Trophoblast cell (in vitro differentiated cells and primary cell): ENCODE measurements around the gene ARHGDIG.
A peak's percentile ranks its signal among the peaks of the same experiment; 100 is the strongest.

Experiments used
- DNase-seq, 2 donors: peaks; one replicate each; pipeline ENCODE4 v3.0.0-alpha.2; 2016
- H2AFZ ChIP-seq: 2 replicates; pipeline ENCODE4 v1.6.1; 2013; ENCODE audit warnings: low read length, moderate library complexity, mild to moderate bottlenecking; ENCODE audit not compliant: insufficient read depth, poor library complexity
- H2AK5ac ChIP-seq: 2 replicates; pipeline ENCODE4 v1.6.1; 2013; ENCODE audit warnings: mild to moderate bottlenecking, low read length
- H2BK120ac ChIP-seq: 2 replicates; pipeline ENCODE4 v1.6.1; 2013; ENCODE audit warnings: low read length, mild to moderate bottlenecking, moderate library complexity; ENCODE audit not compliant: insufficient read depth, poor library complexity
- H2BK12ac ChIP-seq: 2 replicates; pipeline ENCODE4 v1.6.1; 2013; ENCODE audit warnings: mild to moderate bottlenecking, low read length, moderate library complexity
- H2BK5ac ChIP-seq: 2 replicates; pipeline ENCODE4 v1.6.1; 2013; ENCODE audit warnings: low read length, low read depth, moderate library complexity, mild to moderate bottlenecking; ENCODE audit not compliant: poor library complexity
- H3K14ac ChIP-seq: 2 replicates; pipeline ENCODE4 v1.6.1; 2013; ENCODE audit warnings: mild to moderate bottlenecking, low read length
- H3K18ac ChIP-seq: 2 replicates; pipeline ENCODE4 v1.6.1; 2013; ENCODE audit warnings: mild to moderate bottlenecking, low read length
- H3K23ac ChIP-seq: 2 replicates; pipeline ENCODE4 v1.6.1; 2013; ENCODE audit warnings: low read length
- H3K27ac ChIP-seq: 2 replicates; pipeline ENCODE4 v1.5.1; 2013; ENCODE audit warnings: low read depth, mild to moderate bottlenecking, inconsistent platforms, low read length, moderate library complexity
- H3K27me3 ChIP-seq: 2 replicates; pipeline ENCODE4 v1.6.1; 2013; ENCODE audit warnings: inconsistent platforms, mild to moderate bottlenecking, low read length, moderate library complexity; ENCODE audit not compliant: insufficient read depth
- H3K36me3 ChIP-seq, 2 experiments: 1 replicate in 1 of 2; 2 replicates in 1 of 2; pipeline ENCODE4 v1.6.1; 2013; ENCODE audit warnings: low read length in 2 of 2, mild to moderate bottlenecking in 2 of 2, moderate library complexity in 1 of 2; ENCODE audit not compliant: insufficient read depth in 2 of 2, control insufficient read depth in 1 of 2
- H3K4ac ChIP-seq: 2 replicates; pipeline ENCODE4 v1.6.1; 2013; ENCODE audit warnings: low read depth, mild to moderate bottlenecking, low read length, moderate library complexity
- H3K4me1 ChIP-seq, 2 experiments: 1 replicate in 1 of 2; 2 replicates in 1 of 2; pipeline ENCODE4 v1.6.1; 2013; ENCODE audit warnings: low read length in 2 of 2, mild to moderate bottlenecking in 2 of 2, moderate library complexity in 1 of 2; ENCODE audit not compliant: insufficient read depth in 2 of 2, control insufficient read depth in 1 of 2
- H3K4me2 ChIP-seq: 2 replicates; pipeline ENCODE4 v1.6.1; 2013; ENCODE audit warnings: inconsistent platforms, mild to moderate bottlenecking, low read length, moderate library complexity
- H3K4me3 ChIP-seq: 2 replicates; pipeline ENCODE4 v1.5.1; 2013; ENCODE audit warnings: mild to moderate bottlenecking, low read depth, low read length, inconsistent platforms
- H3K79me1 ChIP-seq: one replicate; pipeline ENCODE4 v1.6.1; 2013; ENCODE audit warnings: low read length
- H3K79me2 ChIP-seq: 2 replicates; pipeline ENCODE4 v1.6.1; 2013; ENCODE audit warnings: low read length, mild to moderate bottlenecking; ENCODE audit not compliant: control insufficient read depth, insufficient read depth, poor library complexity
- H3K9ac ChIP-seq: 2 replicates; pipeline ENCODE4 v1.6.1; 2013; ENCODE audit warnings: mild to moderate bottlenecking, low read length
- H3K9me3 ChIP-seq: 2 replicates; pipeline ENCODE4 v1.6.1; 2013; ENCODE audit warnings: low read depth, mild to moderate bottlenecking, control low read depth, inconsistent platforms, low read length; ENCODE audit not compliant: insufficient read depth
- H4K12ac ChIP-seq: 2 replicates; pipeline ENCODE4 v1.6.1; 2013; ENCODE audit warnings: low read depth, mild to moderate bottlenecking, low read length, moderate library complexity
- H4K8ac ChIP-seq: 2 replicates; pipeline ENCODE4 v1.6.1; 2013; ENCODE audit warnings: low read depth, mild to moderate bottlenecking, low read length, moderate library complexity
- H4K91ac ChIP-seq: one replicate; pipeline ENCODE4 v1.6.1; 2013; ENCODE audit warnings: low read depth, mild to moderate bottlenecking, low read length, moderate library complexity
- WGBS: extraction: QIAGEN DNeasy Blood & Tissue Kit; methylation state at CpG from one replicate; pipeline ENCODE4 v1.1.7; 2013; ENCODE audit warnings: missing lambda C conversion rate; ENCODE audit not compliant: insufficient read length, insufficient coverage; ENCODE audit errors: extremely low coverage; 5-methylcytosine and 5-hydroxymethylcytosine counted together

The ARHGDIG gene

DNA sequence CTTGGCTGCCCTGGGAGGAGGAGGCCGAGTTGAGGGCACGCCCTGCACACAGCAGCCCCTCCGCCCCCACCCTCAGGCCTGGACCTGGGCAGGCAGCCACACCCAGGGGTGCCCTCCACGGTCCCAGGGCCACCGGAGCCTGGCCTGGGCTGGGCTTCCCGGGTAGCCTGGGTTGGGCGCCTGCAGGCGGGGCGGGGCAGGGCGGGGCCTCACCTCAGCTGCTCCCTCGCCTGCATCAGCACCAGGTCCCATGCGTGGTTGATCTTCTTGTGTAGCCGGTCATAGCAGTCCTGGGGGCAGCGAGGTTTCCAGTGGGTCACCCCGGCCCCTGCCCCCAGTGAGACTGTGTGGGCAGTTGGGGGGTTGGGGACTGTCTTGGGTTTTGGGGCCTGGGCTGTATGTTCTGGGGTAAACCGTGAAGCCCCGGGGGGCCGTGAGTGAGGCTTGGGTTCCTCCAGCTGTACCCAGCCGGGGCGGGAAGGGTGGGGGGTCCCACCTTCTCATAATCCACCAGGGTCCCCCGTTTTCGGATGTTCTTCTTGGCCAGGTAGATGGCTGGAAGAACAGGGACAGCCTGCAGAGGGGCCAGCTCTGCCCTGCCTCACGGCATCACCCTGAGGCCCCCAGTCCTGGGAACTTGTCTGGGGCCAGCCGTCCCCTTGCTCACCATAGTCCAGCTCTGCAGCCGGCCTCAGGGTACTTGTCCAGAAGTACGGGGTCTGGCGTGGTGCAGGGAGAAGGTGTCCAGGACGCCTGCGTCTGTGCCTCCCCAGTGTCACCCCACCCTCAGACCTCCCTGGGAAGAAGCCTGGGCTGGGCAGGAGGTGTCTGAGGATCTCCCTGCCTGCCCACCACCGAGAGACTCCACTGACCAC lies 6.6 kb upstream of the ARHGDIG start:
- Histone ChIP-seq H3K79me2 (no peaks in the 10 kb centered on the region), H4K12ac (no peak overlapping the region), H3K9me3 (peaks cover 3% of the 10 kb centered on the region), H3K18ac (no peak overlapping the region), H2BK5ac (no peak overlapping the region), H3K4ac (no peak overlapping the region), H2BK12ac (no peak overlapping the region), H3K27ac (no peak overlapping the region), H2AK5ac (no peak overlapping the region), H3K4me3 (no peak overlapping the region), H4K8ac (no peak overlapping the region), H3K27me3 (peaks cover 15% of the 10 kb centered on the region), H3K9ac (no peak overlapping the region), H3K23ac (no peak overlapping the region), H3K36me3 (no peaks in the 10 kb centered on the region), H2BK120ac (no peak overlapping the region), H3K4me2 (no peak overlapping the region), H3K79me1 (no peaks in the 10 kb centered on the region), H3K4me1 (peaks cover 0 to 6% of the 10 kb centered on the region in 2 experiments), H4K91ac (no peak overlapping the region), H2AFZ (no peak overlapping the region), H3K14ac (no peak overlapping the region)
- peak in 1 of 2 donors; percentile 36 for DNase-seq
- WGBS: no CpG with 5 or more reads among the region's 30 CpGs

DNA sequence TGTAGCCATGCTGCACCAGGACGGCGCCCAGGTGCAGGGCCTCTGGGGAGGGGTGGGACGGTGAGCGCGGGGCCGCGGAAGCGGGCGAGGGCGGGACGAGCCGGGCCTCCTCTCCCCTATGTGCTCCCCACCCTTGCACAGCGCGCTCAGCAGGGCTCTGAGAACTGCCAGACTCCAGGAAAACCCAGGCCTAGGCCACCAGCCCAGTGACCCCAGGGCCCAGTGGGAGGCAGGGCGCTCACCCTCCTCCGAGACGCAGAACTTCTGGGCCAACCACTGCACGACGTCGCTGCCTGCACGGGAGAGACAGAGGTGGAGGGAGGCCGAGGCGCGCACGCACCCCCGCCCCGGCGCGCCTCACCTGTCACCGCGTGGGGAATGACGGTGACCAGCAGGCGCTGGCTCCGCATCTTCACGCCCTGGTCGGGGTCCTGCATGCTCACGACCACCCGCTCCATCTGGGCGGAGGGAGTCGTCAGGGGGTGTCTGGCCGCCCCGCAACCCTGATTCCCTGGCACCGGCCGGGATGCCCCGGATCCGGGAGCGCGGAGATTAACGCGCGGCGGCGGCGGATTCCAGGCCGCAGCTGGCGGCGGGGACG lies 5.2 kb upstream of the ARHGDIG start:
- Histone ChIP-seq H3K27ac (no peak overlapping the region), H3K79me1 (no peaks in the 10 kb centered on the region), H3K9me3 (peaks cover 3% of the 10 kb centered on the region), H4K12ac (no peak overlapping the region), H3K79me2 (no peaks in the 10 kb centered on the region), H3K14ac (no peak overlapping the region), H3K27me3 (peaks cover 24% of the 10 kb centered on the region), H3K36me3 (no peaks in the 10 kb centered on the region), H4K8ac (no peak overlapping the region), H3K18ac (no peak overlapping the region), H2BK120ac (no peak overlapping the region), H2BK12ac (no peak overlapping the region), H3K4me3 (peak overlapping the region; percentile 29), H2AK5ac (no peak overlapping the region), H3K4ac (no peak overlapping the region), H3K9ac (no peak overlapping the region), H3K23ac (no peak overlapping the region), H2BK5ac (no peak overlapping the region), H3K4me1 (peaks cover 0 to 6% of the 10 kb centered on the region in 2 experiments), H3K4me2 (peak overlapping the region; percentile 76), H4K91ac (no peak overlapping the region), H2AFZ (no peak overlapping the region)
- no peak for DNase-seq
- no CpG with 5 or more reads among the region's 58 CpGs for WGBS

DNA sequence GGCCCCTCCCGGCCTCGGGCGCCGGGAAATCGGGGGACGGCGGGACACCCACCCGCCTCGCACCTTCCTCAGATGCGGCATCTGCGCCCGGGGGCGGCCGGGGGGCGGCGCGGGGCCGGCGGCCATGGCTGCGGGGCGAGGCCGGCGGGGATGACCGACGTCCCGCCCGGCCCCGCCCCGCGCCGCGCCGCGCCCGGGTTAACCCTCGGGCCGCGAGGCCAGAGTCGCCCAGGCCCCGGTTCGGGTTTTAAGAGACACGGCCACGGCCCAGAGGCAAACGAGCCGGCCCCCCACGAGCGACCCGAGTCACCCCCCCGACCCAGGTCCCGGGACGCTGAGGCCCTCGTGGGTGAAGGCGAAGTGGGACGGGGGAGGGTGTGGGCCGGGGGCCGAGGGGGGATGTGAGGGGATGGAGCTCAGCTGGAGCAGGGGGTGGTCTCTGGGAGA lies 4.6 kb upstream of the ARHGDIG start, which contains the start of gene RGS11:
TSS of gene RGS11 (minus strand) at position 159 of the 447 bp plus-strand sequence. CDS start at position 126, 33 bp downstream.
- H3K4me2 ChIP-seq: peak within 1 kb of the TSS; percentile 76
- H2BK5ac ChIP-seq: no peak within 1 kb of the TSS
- H3K4me3 ChIP-seq: peak within 1 kb of the TSS; percentile 29
- no CpG with 5 or more reads among the region's 56 CpGs for WGBS
- DNase-seq: no peak
- H3K23ac ChIP-seq: no peak within 1 kb of the TSS
- H4K8ac ChIP-seq: no peak within 1 kb of the TSS
- peaks cover 0 to 6% of the 10 kb centered on the region in 2 experiments for H3K4me1 ChIP-seq
- H2BK12ac ChIP-seq: no peak within 1 kb of the TSS
- H3K27me3 ChIP-seq: peaks cover 28% of the 10 kb centered on the region
- H3K9me3 ChIP-seq: peaks cover 3% of the 10 kb centered on the region
- H3K79me2 ChIP-seq: no peaks in the 10 kb centered on the region
- H3K79me1 ChIP-seq: no peaks in the 10 kb centered on the region
- H2AFZ ChIP-seq: no peak within 1 kb of the TSS
- no peak within 1 kb of the TSS for H2BK120ac ChIP-seq
- H3K14ac ChIP-seq: no peak within 1 kb of the TSS
- H3K9ac ChIP-seq: no peak within 1 kb of the TSS
- H2AK5ac ChIP-seq: no peak within 1 kb of the TSS
- H3K18ac ChIP-seq: no peak within 1 kb of the TSS
- no peak within 1 kb of the TSS for H4K12ac ChIP-seq
- H3K36me3 ChIP-seq: no peaks in the 10 kb centered on the region
- no peak within 1 kb of the TSS for H4K91ac ChIP-seq
- no peak within 1 kb of the TSS for H3K4ac ChIP-seq
- no peak within 1 kb of the TSS for H3K27ac ChIP-seq

DNA sequence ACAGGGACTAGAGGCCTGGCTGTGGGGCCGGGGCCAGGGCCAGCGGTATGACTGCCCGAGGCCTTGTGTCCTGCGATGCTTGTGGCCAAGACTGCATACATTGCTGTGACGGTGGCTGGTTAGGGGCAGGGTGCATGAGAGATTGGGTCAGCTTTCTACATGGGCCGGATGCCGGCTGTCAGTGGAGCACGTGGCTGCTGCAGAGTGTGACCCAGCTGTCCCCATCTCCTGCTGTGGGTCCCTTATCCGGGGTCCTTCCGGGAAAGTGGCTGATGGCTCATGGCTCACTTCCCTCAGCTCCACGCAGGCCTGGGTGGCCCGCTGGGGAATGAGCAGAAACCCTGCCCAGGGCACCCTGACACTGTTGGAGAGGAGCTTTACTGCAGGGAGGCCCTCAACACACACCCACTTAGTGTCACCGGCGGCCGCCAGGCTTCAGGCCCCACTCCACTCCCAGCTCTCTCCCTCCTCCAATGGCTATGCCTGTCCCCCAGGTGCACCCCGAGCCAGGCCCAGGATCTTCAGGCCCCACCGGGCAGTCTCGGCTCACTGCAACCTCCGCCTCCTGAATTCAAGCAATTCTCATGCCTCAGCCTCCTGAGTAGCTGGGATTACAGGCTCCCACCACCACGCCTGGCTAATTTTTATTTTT lies 3.8 kb upstream of the ARHGDIG start:
- Histone ChIP-seq H3K4me2 (no peak overlapping the region), H3K4me1 (peaks cover 0 to 6% of the 10 kb centered on the region in 2 experiments), H4K91ac (no peak overlapping the region), H2AFZ (no peak overlapping the region), H3K36me3 (no peaks in the 10 kb centered on the region), H3K9me3 (peaks cover 2% of the 10 kb centered on the region), H3K27ac (no peak overlapping the region), H3K9ac (no peak overlapping the region), H3K79me1 (no peaks in the 10 kb centered on the region), H3K4me3 (no peak overlapping the region), H2AK5ac (no peak overlapping the region), H3K23ac (no peak overlapping the region), H3K4ac (no peak overlapping the region), H3K27me3 (peaks cover 36% of the 10 kb centered on the region), H3K79me2 (no peaks in the 10 kb centered on the region), H4K8ac (no peak overlapping the region), H3K14ac (no peak overlapping the region), H4K12ac (no peak overlapping the region), H3K18ac (no peak overlapping the region), H2BK12ac (no peak overlapping the region), H2BK120ac (no peak overlapping the region), H2BK5ac (no peak overlapping the region)
- WGBS: no CpG with 5 or more reads among the region's 20 CpGs
- DNase-seq: peak; percentile 45 to 77
